GM18505 (cell line): Measurements from ENCODE around the gene ENOX1.

ENCODE experiments used
- ATAC-seq: cut with Tn5 transposase; IDR thresholded peaks from one replicate; pipeline ENCODE4 v1.9.1; 2021; ENCODE audit not compliant: unreplicated experiment
- POLR2A ChIP-seq: IDR thresholded peaks from 4 replicates; pipeline ENCODE4 v1.6.1; 2011; ENCODE audit warnings: borderline replicate concordance; ENCODE audit not compliant: insufficient read depth, insufficient read length; ENCODE audit errors: extremely low read depth

ENOX1 gene

GRCh38 chr13:43405457-43405856 is 381.3 kb downstream of the ENOX1 start:
- ATAC-seq, result no peak
- TF ChIP-seq POLR2A, result no peak

DNA sequence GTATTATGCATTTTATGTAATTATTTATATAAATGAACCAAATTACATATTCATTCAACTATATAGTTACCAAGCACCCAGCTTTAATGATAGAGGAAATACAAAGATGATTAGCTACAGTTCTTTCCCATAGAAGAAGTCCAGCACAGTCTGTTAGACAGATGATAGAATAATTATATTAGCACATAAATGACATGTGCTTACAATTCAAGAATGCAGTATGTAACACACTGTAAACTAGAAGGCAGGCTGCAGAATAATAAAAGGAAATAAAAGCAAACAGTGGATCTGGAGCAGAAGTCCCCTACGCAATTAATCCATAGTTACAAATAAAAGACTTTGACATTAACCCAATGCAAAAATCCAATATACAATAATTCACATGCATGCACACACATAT is 384.4 kb downstream of the ENOX1 start:
- ATAC-seq, result no peak
- TF ChIP-seq POLR2A, result no peak

- no peak for ATAC-seq
- TF ChIP-seq POLR2A, result no peak
These were observed 385.4 kb downstream of the ENOX1 start for GRCh38 chr13:43401361-43401760.

DNA sequence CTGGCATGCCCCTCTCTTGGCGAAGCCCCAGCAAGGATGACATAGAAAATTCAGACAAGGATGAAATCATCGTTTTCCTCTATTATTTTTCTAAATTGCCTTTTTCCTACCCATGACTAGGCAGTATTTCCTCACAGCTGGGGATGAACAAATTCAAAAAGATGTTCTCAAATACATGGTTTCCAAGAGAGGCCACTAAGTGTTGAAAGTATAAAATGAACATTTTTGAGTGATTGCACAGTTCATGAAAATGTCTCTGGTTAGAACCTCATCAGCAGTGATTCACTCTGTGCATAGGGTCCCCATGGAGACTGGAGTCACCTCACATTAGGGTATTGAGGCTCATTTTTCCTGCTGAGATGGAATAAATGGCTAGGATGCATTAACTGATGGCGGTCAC is 389.7 kb downstream of the ENOX1 start:
- TF ChIP-seq POLR2A, result no peak
- no peak for ATAC-seq

- ATAC-seq, result no peak
- TF ChIP-seq POLR2A, result no peak
These were observed 395.7 kb downstream of the ENOX1 start for GRCh38 chr13:43391036-43391435.

- TF ChIP-seq POLR2A, result no peak
- ATAC-seq, result no peak
These were observed 396.2 kb downstream of the ENOX1 start for GRCh38 chr13:43390619-43391018.

DNA sequence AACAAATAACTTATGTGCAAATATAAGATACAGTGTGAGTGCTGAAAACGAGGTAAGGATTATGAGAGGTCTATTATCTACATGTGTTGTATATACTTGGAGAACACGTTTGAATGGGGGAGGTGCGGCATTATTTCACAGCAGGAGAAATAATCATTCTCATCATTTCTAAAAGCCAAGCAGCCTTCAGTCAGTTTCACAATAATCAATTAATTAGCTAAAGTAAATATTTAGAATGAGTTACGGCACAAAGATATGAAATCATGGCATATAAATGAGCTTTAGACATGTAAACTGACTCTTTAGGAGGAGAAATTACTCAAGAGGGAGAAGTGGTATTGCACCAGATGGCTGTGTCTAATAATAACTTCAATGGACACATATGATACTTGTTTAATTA is 396.8 kb downstream of the ENOX1 start:
- no peak for TF ChIP-seq POLR2A
- ATAC-seq, result no peak

DNA sequence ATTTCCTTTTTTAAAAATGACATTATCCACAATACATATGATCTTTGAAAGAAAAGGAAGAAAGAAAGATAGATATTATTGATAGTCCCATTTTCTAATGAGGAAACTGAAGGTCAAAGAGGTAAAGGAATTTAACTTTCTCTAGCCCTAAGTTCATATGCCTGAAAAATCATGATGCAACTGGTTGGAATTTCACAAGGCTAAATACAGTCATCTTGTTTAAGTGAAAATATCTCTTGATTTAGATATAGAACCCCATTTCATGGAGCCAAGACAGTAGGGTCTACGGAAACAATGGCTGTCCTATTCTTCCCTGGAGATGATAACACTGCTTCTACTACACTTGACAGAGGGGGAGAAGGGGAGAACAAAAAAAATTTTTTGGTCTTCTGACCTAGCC is 397.2 kb downstream of the ENOX1 start:
- ATAC-seq, result no peak
- no peak for TF ChIP-seq POLR2A

GRCh38 chr13:43388282-43389034 is 398.3 kb downstream of the ENOX1 start:
- no peak for ATAC-seq
- no peak for TF ChIP-seq POLR2A

DNA sequence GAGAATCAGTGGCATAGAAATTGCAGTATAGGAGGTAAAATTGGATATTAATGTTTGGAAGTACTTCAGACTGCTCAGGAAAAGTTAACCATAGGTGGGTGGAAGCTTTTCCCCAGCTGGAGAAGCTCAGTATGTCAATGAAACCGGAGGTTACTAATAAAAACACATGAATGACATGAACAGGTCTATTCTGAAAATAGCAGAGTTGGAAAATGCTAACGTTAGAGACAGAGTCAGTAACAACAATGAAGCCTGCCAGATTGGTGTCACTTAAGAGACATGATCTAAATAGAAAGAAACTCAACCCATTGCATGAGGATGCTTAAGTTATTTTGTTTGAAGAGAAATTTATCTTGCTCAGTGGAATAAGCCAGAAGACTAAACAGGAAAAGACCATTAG is 398.9 kb downstream of the ENOX1 start:
- no peak for ATAC-seq
- no peak for TF ChIP-seq POLR2A

GRCh38 chr13:43383498-43384165 is 403.1 kb downstream of the ENOX1 start:
- no peak for ATAC-seq
- no peak for TF ChIP-seq POLR2A

- no peak for ATAC-seq
- TF ChIP-seq POLR2A, result no peak
These were observed 407.0 kb downstream of the ENOX1 start for GRCh38 chr13:43379738-43380137.

DNA sequence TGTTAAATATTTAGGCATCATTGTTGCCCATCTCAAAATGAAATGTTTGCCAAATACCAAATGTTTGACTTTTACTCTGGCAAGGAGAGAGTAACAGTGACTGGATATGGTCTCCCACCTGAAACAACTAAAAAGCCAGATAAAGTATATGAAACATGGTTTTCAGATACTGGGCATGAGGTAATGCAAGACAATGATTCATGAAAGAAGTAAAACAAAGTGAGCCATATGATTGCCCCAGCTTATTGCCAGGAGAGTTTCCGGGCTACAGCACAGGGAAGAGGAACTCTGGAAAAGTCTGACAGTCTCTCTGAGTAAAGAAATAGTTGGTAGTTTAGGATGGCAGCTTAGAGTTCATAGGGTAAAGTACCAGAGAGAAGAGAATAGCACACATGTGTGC is 408.8 kb downstream of the ENOX1 start:
- ATAC-seq, result no peak
- no peak for TF ChIP-seq POLR2A

DNA sequence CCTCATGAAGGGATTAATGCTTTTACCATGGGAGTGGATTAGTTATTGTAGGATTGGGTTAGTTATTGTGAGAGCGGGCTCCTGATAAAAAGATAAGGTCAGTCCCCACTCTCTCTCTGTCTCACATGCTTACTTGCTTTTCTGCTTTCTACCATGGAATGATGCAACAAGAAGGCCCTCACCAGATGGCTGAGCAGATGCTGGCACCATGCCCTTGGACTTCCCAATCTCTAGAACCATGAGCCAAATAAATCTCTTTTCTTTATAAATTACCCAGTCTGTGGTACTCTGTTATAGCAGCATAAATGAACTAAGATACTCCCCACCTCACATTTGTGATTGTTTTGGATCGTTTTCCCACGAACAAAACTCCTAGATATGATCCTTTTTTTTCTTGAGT is 409.6 kb downstream of the ENOX1 start:
- TF ChIP-seq POLR2A, result no peak
- ATAC-seq, result no peak
